Duodenal mucosa (tissue), 2 donors: Measurements from ENCODE around the gene COPG2.

Experiments
- H3K27ac ChIP-seq: one replicate; pipeline ENCODE4 v1.7.0; 2013; ENCODE audit warnings: low read depth, low read length
- H3K27me3 ChIP-seq, 2 donors: one replicate each; pipeline ENCODE4 v1.7.0; 2013; ENCODE audit warnings: low read length in 2 of 2, control low read depth in 1 of 2; ENCODE audit not compliant: insufficient read depth in 2 of 2, control insufficient read depth in 1 of 2
- H3K36me3 ChIP-seq, 2 donors: one replicate each; pipeline ENCODE4 v1.7.0; 2013; ENCODE audit warnings: low read length in 2 of 2, control low read depth in 1 of 2; ENCODE audit not compliant: insufficient read depth in 2 of 2, control insufficient read depth in 1 of 2
- H3K4me1 ChIP-seq, 2 donors: one replicate each; pipeline ENCODE4 v1.7.0; 2013; ENCODE audit warnings: low read length in 2 of 2, control low read depth in 1 of 2; ENCODE audit not compliant: insufficient read depth in 2 of 2, control insufficient read depth in 1 of 2
- H3K4me3 ChIP-seq, 2 donors: one replicate each; pipeline ENCODE4 v1.7.0; 2013; ENCODE audit warnings: low read length in 2 of 2, low read depth in 1 of 2
- H3K9ac ChIP-seq, 2 donors: one replicate each; pipeline ENCODE4 v1.7.0; 2013; ENCODE audit warnings: low read length in 2 of 2, low read depth in 1 of 2
- H3K9me3 ChIP-seq, 2 donors: one replicate each; pipeline ENCODE4 v1.7.0; 2013; ENCODE audit warnings: low read length in 2 of 2, control low read depth in 1 of 2; ENCODE audit not compliant: control insufficient read depth in 1 of 2

The COPG2 gene

DNA sequence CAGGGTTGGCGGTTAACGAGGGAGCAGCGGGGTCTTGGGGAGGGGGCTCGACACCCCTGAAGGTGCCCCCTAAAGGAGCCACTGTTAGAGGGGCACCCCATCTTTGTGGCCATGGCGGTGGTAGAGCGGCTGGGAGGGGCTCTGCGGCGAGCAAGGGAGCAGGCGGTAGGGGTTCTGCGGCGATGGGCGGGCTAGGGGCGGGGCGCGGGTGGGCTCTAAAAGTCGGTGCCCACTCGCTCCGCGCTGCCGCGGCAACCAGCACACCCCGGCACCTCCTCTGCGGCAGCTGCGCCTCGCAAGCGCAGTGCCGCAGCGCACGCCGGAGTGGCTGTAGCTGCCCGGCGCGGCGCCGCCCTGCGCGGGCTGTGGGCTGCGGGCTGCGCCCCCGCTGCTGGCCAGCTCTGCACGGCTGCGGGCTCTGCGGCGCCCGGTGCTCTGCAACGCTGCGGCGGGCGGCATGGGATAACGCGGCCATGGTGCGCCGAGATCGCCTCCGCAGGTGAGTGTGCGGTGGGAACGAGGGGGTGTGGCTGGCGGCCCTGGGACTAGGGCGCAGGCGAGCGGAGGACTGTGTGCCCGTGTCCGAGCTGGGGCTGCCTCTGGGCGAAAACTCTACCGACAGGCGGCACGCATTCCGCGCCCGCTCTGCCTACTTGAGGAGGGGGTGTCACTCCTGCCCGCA lies 176.6 kb downstream of the COPG2 start, which contains the start of gene MEST:
Gene MEST (plus strand): TSS at position 245 of the 682 bp plus-strand sequence. CDS start 229 bp downstream, at position 474.
- Histone ChIP-seq H3K9ac (no peak within 1 kb of the TSS), H3K4me3 (peak within 1 kb of the TSS; percentile 57 to 63), H3K27ac (no peak within 1 kb of the TSS)

DNA sequence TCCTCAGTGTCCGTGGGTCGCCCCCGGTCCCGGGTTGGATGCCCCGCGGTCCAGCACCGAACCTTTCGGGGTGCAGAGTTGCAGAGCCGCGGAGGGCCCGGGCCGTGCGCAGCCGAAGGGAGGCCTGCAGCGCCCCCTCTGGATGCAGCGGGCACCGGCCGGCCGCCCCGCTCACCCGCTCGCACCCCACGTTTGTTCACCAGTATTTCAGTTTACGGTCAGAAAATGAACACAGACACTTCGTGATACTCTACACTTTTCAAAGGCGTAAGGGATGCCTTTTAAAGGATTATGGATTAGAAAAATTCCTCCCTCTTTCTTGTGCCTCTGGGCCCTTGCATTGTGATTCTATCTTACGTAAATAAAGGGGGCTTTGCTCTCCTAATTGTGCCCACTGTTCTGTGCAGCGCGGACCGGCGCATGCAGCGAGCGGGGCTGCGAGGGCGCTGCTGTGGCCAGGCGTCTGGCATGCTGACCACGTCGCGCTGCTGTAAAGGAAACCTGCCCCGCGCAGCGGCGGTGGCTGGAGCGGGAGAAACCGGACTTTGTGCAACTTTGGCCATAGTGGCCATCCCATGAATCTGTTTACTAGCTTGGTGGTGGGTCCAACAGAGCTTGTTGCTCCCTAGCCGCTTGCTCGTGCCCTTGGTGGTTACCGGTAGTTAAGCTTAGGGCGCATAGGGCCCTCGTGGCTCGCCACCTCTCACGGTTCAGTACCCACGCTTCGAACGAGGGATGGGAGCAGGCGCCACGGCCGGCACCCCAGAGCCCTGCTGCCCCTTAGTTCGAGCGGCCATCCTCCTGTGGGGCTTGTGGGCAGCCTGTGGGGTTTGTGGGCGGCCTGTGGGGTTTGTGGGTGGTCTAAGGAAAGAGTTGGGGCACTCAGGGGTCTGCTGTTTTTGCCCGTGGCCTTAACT lies 177.4 kb downstream of the COPG2 start:
- no peak overlapping the region for H3K9ac ChIP-seq
- peaks cover 0 to 4% of the 10 kb centered on the region in 2 donors for H3K27me3 ChIP-seq
- H3K4me1 ChIP-seq: peaks cover 13 to 17% of the 10 kb centered on the region in 2 donors
- H3K27ac ChIP-seq: no peak overlapping the region
- H3K4me3 ChIP-seq: peak overlapping the region; percentile 57 to 63
- H3K9me3 ChIP-seq: no peaks in the 10 kb centered on the region
- H3K36me3 ChIP-seq: peaks cover 0 to under 1% of the 10 kb centered on the region in 2 donors

More for the DNA sequence above, 176.6 kb downstream of the COPG2 start, which contains the start of gene MEST:
- Histone ChIP-seq H3K36me3 (peaks cover 0 to 7% of the 10 kb centered on the region in 2 donors), H3K27me3 (peaks cover 0 to 4% of the 10 kb centered on the region in 2 donors), H3K9me3 (no peaks in the 10 kb centered on the region), H3K4me1 (peaks cover 11 to 12% of the 10 kb centered on the region in 2 donors)

DNA sequence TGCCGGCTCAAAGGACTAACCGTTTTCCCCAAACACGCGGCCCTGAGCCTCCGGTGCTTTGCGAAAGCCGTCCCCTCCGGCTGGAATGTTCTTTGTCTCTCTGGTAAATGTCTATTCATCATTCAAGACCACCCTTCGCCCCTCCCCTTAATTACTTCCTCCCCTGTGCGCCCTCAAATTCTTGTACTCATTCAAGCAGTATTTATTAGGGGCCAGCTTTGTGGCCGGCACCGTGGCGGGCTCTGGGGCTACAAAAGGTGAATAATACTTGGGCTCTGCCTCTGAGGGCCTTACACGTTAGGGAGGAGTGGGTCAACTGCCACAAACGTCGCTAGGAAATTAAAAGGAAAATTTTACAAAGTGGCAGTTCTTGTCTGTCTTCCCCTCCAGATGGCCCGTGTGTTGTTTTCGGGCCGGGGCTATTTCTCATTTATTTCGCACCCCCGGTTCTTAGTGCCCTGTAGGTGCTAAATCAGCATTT lies 178.2 kb downstream of the COPG2 start:
- H3K27ac ChIP-seq: no peak overlapping the region
- H3K27me3 ChIP-seq: peaks cover 0 to 4% of the 10 kb centered on the region in 2 donors
- H3K4me1 ChIP-seq: peaks cover 18 to 22% of the 10 kb centered on the region in 2 donors
- H3K4me3 ChIP-seq: no peak overlapping the region
- H3K36me3 ChIP-seq: no peaks in the 10 kb centered on the region
- no peaks in the 10 kb centered on the region for H3K9me3 ChIP-seq
- no peak overlapping the region for H3K9ac ChIP-seq

DNA sequence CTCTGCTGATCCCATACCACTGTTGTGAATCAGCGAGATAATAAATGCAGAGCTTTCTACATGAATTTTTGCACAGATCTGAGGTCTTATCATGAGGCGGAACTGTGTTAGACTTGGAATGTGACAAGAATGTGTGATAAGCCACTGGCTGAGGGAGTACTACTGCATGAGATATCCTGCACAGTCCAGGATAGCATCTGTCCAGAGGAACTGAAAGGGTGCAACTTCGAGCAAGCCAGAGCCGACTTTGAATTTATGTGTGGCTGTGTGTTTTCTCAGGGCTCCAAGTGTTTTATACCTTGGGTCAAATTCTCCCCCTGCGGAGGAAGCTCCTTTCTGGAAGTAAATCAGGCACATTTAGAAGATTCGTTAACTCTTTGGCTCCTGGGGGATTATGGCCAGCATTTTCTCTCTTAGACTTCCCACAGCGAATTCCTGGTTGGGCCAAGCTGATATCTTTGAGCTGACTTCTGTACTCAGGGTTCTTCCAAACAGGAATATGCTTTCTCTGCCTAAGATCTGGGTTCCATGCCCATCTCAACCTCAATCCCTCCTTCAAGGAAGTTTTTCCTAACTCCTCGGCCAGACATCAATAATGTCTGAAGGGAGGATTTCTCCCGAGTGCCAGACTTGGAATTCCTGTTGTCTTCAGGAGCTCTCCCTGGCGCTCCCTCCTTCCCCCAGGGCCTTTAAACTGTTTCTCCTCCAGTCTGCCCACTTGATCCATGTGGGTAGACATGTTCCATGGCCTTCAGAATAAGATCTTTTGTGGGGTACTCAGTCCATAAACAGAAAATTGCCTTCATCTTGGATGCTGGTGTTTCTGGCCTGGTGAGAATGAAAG lies 179.2 kb downstream of the COPG2 start:
- Histone ChIP-seq H3K27ac (no peak overlapping the region), H3K9ac (no peak overlapping the region), H3K9me3 (no peaks in the 10 kb centered on the region), H3K4me3 (no peak overlapping the region), H3K4me1 (peaks cover 18 to 22% of the 10 kb centered on the region in 2 donors), H3K36me3 (no peaks in the 10 kb centered on the region), H3K27me3 (peaks cover 0 to 4% of the 10 kb centered on the region in 2 donors)

DNA sequence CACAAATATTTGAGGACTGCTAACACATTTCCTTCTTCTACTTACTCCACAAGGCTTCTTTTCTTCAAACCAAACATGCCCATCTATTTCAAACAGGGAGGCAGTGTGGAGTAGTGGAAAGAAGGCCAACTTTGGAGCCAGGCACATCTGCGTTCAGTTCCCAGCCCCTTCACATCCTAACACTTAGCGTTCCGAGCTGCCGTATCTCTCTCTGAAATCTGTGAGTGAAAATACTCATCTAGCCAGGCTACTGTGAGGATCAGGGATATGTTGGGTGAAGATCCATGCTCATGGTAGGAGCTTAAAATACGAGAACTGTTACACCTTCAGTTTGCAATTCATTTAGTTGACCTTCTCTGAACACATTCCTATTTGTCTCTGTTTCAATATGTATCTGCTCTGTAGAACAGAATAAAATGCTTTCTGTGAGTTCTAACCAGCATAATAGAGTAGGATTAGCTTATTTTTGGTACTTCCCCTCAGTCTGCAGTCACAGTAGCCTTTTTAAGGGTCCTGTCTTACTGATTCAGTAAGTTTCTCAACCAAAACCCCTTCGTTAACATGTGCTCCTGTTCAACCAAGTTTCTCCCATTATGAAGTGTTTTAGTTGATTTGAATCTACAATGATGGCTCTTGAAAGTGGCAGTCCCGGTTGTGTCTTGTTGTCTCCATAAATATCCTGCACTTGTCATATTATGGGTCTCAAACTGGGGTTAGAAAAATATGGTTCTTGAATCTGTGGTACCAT lies 180.0 kb downstream of the COPG2 start:
- Histone ChIP-seq H3K4me3 (no peak overlapping the region), H3K4me1 (peaks cover 18 to 22% of the 10 kb centered on the region in 2 donors), H3K27me3 (peaks cover 0 to 4% of the 10 kb centered on the region in 2 donors), H3K36me3 (no peaks in the 10 kb centered on the region), H3K9ac (no peak overlapping the region), H3K27ac (no peak overlapping the region), H3K9me3 (no peaks in the 10 kb centered on the region)

DNA sequence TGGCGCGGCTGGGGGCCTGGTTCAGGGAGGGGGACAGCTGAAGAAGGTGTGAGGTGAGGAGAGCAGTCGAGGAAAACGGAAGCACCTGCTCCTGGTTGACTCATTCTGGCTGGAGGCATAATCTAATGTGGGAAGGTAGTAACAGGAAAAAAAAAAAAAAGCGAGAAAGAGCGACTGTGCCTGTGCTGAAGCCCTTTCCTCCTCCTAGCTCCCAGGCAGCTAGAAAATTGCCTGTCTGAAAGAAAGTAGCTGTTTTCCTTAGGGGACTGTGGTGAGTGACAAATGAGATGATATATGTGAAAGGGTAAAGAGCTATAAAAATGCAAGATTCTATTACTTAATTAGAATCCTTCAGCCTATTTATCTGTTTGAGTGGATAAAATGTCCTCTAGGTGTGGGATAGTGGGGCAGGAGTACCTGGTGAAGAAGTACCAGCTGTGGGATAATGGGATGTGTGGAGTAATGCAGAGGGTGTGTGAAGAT lies 181.6 kb downstream of the COPG2 start:
- Histone ChIP-seq H3K27me3 (no peaks in the 10 kb centered on the region), H3K4me1 (peaks cover 18 to 22% of the 10 kb centered on the region in 2 donors), H3K27ac (peak overlapping the region; percentile 58), H3K36me3 (no peaks in the 10 kb centered on the region), H3K4me3 (peak overlapping the region; percentile 77 to 88), H3K9ac (peak overlapping the region; percentile 59 to 71), H3K9me3 (no peaks in the 10 kb centered on the region)

DNA sequence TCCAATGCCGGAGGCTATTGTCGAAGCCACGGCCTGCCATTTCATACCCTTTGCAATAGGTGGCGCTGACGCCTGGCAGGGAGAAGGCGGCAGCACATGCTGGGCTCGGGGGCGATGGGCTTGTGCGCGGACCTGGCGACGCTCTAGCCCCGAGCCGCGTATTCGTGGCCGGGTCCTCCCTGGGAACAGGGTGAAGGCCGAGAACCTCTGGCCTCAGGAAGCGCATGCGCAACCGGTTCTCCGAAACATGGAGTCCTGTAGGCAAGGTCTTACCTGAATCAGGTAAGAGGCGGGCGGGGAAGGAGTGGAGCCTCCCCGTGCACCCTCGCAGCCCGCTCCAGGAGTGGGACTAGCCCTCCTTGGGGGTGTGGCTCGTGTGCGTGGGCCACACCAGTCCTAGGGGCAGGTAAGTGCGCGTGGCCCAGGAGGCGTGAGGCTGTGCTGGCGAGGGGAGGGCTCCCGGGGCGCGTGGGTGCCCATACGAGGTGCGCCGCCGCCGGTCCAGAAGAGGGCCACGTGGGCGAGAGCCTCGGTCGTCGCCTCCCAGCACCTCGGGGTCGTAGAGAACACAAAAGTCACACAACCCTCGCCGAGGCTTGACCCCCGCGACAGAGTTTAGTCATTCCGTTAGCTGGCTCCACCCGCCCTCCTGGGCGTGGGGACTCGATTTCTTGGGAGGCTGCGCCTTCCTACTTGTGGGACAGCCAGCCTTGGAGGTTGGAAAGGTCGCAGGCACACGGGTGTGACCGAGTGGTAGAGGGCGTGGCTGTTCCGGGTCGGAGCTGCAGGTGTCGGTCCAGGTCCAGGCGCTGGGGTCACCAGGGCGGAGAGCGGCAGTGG lies 182.2 kb downstream of the COPG2 start:
- H3K9ac ChIP-seq: peak overlapping the region; percentile 59 to 71
- H3K36me3 ChIP-seq: no peaks in the 10 kb centered on the region
- H3K4me1 ChIP-seq: peaks cover 17 to 18% of the 10 kb centered on the region in 2 donors
- peak overlapping the region; percentile 58 for H3K27ac ChIP-seq
- H3K9me3 ChIP-seq: no peaks in the 10 kb centered on the region
- no peaks in the 10 kb centered on the region for H3K27me3 ChIP-seq
- H3K4me3 ChIP-seq: peak overlapping the region; percentile 77 to 88

DNA sequence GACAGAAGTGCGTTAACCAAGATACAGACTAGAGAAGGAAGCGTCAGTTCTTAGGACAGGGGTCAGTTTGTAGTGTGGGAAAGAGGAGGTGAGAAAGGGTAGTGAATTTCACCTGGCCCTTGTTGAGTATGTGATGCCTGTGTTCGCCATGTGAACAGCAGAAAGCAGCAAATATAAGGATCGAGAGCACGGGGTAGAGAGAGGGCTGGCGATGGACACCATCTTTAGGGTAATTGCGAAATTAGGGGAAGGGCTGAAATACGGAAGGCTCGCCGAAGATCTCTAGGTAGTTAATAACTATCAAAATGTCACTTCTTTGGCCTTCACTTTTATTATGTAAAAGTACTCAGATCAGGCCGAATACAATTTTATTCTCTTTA lies 182.8 kb downstream of the COPG2 start:
- no peaks in the 10 kb centered on the region for H3K36me3 ChIP-seq
- no peak overlapping the region for H3K27ac ChIP-seq
- H3K4me3 ChIP-seq: peak overlapping the region; percentile 77 to 88
- no peaks in the 10 kb centered on the region for H3K9me3 ChIP-seq
- H3K27me3 ChIP-seq: no peaks in the 10 kb centered on the region
- H3K9ac ChIP-seq: peak overlapping the region; percentile 59 to 71
- H3K4me1 ChIP-seq: peaks cover 13 to 18% of the 10 kb centered on the region in 2 donors
